Muscle of back (tissue), 11 donors: Measurements from ENCODE around the gene ABHD1. TPM values are rescaled to one million over a fixed set of nuclear protein-coding genes. Genes with fewer than 3 reads are reported as not detected.

Experiments
- DNase-seq, 3 donors: peaks; one replicate each; pipeline versions ENCODE4 v3.0.0 to v3.0.0-alpha.2; 2013
- polyA plus RNA-seq, 10 donors: library from polyadenylated mRNA; unstranded; fragments of 120-200 nt; gene quantifications; one replicate each; pipeline ENCODE4 v1.2.1, GENCODE V29; 2013; ENCODE audit not compliant: insufficient read length in 10 of 10

Gene ABHD1
- polyA plus RNA-seq, 10 donors: 0.17 to 0.84 (median 0.28) TPM

DNA sequence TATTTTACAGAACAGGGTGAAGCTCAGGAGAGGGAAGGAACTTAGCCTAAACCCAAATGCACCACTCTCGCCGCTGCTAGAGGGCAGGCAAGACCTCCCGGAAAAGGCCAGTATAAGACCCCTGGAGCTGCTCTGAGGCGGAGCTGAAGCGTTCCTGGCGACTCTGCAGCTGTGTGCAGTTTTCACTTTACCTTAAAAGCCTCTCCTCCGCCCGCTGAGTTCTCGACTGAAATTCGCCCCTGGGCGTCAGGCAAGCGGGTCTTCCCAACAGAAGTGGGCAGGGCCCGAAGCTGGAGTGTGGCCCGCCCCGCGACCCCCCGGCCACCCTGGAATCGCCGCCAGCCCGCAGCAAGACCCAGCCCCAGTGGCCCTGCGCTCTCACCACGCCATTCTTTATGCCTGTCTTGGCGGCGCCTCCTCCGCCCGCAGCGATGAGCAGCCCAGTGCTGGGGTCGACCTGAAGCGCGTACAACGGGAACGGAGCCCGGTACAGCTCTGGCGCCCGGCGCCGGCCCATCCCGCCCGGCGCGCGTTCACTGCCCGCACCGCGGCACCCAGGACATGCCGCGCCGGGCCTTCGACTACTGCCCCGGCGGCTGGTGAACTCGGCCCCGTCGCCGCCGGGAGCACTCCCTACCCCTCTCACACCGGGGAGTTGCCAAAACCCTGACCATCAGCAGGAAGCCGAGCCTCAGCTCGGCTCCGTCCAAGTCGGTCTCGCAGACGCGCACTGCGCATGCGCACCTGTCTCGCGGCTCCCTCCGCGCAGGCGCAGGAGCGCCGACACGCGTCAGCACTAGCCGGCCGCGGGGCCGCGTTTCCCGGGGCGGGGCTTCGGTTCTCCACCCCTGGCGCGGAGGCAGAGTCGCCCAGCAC lies 10.5 kb downstream of the ABHD1 start, which contains the start of gene PREB:
TSS of gene PREB (minus strand) at position 732 of the 876 bp plus-strand sequence. CDS start at position 517, 215 bp downstream.
- DNase-seq: peak; percentile 96 to 99 (median 98)

DNA sequence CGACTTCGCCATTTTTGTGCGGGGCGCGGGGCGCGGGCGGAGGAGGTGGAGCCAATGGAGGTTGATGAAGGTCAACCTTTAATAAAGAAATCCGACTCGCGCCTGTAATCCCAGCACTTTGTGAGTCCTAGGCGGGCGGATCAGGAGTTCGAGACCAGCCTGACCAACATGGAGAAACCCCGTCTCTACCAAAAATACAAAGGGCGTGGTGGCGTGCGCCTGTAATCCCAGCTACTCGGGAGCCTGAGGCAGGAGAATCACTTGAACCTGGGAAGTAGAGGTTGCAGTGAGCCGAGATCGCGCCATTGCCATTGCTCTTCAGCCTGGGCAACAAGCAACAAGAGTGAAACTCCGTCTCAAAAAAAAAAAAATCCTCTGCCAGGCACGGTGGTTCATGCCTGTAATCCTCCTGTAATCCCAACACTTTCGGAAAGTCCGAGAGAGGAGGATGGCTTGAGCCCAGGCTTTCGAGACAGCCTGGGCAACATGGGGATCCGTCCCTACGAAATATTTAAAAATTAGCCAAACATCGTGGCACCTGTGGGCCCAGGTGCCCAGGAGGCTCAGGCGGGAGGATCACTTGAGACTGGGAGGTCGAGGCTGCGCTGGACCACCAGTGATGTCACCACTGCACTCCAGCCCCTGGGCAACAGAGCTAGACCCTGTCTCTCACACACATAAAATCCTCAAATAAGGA lies 11.3 kb downstream of the ABHD1 start:
- no peak for DNase-seq

DNA sequence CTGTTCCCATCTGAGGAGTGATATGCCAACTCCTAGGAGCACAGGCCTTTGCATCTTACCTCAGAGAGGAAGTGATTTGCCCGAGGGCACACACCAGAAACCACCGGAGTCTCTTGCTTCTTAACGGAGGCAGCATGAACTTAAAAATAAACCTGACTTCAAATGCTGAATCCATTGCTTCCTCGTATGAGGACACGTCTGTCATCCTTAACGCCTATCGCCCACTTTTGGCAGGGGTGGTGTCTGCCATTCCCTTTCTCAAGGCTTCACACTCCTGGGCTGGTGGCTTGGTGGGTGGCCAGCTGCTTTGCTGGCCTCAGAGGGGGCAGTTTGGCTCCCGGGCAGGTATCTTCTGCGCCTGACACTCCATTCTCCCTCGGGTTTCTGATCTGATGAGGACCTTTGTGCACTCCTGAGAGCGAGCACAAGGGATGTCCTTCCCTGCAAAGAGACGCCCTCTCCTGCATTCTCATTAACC lies 11.9 kb downstream of the ABHD1 start:
- DNase-seq: no peak

DNA sequence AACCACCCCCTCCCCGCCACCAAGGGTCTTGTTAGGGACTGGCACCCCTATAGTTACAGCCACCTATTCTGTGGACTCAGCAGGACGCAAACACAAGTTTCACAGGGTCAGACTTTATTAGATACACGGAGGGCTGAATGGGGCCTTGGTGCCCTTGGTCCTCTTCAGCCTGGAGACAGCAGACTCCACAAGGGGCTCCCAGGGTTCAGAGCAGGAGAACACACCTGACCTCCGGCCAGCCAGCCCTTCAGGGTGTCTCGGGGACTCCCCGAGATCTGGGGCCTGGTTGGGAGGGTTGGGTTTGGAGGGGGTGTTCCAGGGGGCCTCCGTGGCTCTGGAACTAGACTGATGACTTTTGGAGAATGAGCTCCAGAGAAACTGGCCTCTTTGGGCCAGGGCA lies 13.1 kb downstream of the ABHD1 start:
- no peak for DNase-seq

DNA sequence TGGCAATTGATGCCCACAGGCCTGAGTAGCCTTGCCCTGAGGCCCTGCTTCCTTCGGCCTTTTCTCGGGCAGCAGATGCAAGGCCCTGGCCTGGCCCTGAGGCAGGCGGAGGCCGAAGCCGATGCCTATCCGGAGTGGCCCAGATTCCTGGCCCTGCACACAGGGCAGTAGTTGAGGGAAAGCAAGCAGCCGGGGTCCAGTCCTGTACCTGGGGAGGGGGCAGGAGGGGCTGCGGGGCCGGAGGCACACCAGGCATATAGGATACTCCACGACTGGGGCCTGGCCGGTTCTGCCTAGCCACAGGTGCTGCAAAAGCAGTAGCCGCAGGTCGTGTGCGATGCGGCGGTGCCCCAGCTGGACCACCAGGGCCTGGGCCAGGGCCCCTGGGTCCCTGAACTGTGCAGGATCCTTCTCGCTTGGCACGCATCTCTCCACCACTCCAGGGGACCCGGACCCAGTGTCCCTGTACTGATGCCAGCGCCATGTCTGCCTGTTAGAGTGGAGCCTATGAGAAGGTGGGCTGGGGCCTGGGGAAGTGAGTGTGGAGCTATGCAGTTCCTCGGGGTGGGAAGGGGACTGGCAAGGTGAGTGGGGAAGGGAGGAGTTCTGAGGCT lies 13.8 kb downstream of the ABHD1 start:
- DNase-seq: no peak

DNA sequence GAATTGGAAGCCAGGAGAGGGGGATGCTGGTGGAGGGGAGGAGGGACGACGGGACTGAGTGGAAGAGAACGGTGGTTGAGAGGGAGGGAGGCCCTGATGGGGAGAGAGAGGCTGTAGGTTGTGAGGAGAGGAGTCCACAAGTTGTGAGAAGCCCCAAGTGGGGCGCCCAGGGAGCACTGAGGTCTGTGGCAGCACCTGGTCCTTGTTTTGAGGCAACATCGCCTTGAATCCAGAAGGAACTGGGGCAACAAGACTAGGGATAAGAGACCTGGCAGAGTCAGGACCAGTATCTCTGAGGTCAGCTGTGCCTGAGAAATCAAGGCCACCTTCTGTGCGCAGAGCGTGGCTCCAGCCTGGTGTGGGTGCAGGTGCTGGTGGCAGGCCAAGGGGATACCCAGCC lies 14.5 kb downstream of the ABHD1 start:
- no peak for DNase-seq

DNA sequence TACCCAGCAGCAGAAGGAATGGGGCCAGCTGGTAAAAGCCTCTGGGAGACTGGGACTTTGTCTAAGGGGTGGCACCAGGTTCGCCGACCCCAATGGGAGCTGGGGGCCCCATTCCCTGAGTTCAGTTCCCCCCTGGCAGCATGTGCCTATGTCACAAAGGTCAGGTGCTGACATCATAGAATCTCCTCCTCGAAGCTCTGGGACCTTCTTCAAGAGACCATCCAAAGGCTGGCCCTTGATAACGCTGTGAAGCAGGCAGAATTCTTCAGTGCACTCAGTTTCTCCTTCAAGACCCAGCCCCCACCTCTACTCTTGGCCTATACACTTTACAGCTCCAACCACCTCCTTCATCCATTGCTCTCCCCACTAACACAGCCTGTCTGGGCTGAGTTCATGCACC lies 15.7 kb downstream of the ABHD1 start, which contains the start of gene PRR30:
TSS of gene PRR30 (minus strand) at position 101 of the 400 bp plus-strand sequence. CDS start 1,081 bp downstream, outside the sequence.
- DNase-seq: no peak

DNA sequence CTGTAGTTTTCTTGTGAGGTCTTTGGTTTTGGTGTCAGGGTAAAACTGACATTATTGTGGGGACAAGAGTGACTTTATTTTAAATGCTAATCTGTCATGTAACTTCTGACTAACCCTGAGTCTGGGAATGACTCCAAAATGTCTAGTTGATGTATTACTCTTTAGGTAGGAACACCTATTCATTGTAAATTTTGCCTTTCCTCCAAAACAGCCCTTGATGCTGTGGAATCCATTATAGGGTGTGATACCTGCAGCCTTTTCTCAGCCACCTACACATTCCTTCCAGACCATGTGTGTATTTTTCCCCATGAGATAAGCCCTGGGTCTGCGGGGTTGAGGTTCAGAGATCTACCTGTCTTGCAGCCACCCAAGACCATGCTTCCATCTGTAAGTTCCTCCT lies 19.7 kb downstream of the ABHD1 start:
- no peak for DNase-seq

DNA sequence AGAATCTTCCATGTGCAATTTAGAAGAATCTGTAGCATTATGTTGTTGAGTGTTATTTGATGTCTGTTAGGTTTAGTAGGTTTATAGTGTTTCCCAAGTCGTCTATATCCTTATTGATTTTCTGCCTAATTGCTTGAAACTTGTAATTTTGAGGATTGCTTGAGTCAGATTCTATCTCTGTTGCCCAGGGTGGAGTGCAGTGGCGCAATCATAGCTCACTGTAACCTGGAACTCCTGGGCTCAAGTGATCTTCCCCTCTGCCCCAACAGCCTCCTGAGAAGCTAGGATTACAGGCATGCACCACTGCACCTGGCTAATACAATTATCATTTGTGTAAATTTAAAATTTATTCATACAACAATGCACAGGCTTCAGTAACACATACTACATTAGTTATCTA lies 22.1 kb downstream of the ABHD1 start:
- no peak for DNase-seq

DNA sequence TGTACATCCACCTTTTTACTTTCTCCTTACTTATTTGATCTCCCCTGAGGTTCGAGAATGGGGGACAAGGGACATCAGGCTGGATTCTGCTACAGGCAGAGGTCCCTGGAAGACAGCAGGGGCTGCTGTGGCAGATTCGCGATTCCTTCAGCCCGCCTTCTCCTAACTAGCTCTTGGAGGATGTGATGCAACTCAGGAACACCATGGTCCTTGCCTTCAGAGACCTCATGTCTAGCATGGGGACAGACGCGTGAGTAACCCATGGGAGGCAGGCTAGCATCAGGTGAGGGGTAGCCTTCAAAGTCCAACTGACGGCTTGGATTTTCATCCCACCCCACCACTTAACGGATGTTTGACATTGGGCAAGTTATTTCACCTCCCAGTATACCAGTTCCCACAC lies 24.3 kb downstream of the ABHD1 start:
- DNase-seq: no peak

DNA sequence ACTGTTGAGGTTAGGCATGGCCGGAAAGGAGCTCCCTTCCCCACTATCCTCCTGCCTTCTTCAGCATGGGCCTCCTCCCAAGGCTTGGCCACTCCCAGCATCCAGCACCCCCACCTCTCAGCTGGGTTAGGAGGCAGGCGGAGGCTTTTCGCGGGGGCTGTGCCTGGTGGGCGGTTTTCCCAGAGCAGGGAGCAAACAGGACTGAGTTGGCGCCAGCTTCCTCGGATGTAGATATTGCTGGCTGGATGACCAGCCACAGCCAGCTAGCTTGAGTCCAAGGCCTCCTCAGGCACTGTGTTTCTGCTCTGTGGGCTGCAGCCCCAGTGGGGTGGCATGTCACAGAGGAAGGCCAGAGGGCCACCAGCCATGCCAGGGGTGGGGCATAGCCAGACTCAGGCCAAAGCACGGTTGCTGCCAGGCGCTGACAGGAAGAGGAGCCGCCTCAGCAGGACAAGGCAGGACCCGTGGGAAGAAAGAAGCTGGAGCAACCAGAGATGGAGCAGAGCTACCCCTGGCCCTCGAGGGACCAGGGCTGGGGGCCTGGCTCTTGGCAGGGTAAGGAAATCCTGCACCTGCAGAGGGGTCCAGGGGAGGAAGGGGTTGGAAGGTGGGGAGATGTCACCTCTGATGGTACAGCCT lies 25.3 kb downstream of the ABHD1 start, which contains the start of gene TCF23:
TSS of gene TCF23 (plus strand) at position 204 of the 639 bp plus-strand sequence. CDS start at position 334, 130 bp downstream.
- peak in 1 of 3 donors; percentile 44 for DNase-seq

DNA sequence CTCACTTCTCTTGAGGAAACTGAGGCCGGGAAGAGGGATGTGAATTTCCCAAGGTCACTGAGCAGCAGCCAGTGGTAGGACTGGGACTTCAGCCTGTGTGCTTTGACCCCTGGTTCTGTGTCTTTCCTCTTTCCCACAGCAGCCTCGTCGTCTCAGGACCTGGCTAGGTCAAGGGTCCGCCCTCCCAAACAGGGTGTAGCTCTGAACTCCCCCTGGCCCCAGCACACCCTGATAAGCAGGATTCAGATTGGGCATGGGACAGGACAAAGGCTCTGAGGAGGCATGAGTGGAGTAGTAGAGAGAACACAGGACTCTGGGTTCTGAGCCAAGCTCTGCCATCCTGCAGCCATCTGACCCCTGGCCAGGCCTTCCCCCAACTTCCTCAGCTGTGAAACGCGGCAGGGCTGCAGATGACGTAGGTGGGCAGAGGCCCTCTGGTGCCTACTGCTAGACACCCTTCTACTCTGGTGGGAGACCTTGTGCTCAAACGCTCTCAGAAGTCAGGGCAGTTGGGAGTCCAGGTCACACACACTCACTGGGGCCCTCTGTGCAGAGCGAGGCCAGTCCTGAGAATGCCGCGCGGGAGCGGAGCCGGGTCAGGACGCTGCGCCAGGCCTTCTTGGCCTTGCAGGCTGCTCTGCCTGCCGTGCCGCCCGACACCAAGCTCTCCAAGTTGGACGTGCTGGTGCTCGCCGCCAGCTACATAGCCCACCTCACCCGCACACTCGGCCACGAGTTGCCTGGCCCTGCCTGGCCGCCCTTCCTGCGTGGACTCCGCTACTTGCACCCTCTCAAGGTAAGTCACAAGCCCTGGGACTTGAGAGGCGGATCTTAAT lies 26.2 kb downstream of the ABHD1 start:
- no peak for DNase-seq

DNA sequence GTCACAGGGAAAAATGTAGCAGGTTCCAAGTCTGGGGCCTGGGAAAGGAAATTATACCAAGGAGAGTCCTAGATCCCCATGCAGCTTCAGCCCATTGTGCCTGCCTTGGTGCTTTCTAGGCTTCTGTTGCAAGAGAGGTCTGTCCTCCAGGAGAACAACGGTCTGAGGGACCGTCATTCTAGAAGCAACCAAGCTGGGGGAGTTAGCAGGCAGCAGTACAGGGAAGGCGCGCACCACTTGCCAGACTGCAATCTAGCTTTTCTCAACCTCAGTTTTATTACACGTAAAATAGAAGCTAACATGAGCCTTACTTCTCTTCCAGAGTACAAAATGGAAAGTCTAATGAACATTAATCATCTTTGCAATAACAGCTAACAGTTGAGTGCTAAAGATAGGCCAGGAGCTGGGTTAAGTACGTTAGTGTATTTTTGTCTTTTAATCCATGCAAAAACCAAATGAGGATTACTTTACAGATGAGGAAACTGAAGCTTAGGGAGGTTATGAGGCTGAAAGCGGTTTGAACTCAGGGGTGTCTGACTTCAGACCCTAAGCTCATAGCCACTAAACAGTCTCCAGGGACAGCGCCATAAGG lies 27.1 kb downstream of the ABHD1 start:
- no peak for DNase-seq

DNA sequence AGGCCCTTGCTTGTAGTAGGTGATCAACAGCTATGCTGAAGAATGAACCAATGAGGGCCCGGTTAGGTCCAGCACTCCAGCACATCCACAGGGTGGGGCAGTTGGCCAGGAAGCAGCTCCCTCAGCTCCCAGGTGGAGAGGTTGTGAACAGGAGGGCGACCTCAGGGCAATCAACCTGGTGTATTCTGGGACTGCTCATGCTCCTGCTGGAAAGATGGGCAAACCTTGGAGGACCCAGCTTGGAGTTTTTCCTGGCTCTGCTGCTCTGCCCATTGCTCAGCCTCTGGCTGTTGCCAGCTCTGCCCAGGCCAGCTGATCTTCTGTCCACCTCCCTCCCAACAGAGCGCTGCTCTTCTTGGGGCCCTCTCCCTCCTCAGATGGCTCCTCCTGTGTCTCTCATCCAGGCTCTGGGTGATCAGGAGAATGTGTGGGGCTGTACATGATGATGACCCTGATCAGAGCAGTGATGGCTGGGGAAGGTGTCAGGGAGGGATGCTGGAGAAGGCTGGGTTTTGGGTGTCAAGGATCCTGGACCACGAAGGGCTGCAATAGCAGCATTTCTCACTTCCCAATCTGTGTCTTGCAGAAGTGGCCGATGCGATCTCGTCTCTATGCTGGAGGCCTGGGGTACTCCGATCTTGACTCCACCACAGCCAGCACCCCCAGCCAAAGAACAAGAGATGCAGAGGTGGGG lies 28.6 kb downstream of the ABHD1 start:
- DNase-seq: no peak

DNA sequence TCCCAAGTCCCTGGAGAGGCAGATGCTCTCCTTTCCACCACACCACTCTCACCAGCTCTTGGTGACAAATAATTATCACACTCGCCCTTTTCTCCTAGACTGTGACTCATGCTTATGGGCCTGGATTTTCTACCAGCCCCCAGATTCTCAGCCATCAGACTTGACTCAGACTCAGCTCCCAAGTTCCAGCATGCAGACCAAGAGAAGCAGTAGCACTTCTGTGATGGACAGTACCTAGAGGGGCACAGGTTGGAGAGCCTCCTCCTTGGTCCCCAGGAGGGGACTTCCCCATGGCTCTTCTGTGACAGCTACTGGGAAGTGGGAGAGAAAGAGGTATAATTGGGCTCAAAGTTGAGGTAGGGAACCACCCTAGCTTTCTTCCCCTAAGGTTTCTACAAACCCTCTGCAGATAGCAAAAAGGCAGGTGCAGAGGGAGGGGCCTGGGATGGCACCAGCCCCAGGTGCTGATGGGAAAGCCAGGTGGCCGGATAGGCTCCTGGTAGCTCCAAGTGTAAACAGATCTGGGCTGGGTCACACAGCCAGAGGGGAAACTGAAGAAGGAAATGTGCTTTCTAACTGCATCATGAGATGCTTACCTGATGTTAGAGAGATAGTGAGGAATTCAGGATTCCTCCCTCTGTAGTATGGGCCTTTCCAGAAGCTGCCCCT lies 29.3 kb downstream of the ABHD1 start:
- DNase-seq: no peak

DNA sequence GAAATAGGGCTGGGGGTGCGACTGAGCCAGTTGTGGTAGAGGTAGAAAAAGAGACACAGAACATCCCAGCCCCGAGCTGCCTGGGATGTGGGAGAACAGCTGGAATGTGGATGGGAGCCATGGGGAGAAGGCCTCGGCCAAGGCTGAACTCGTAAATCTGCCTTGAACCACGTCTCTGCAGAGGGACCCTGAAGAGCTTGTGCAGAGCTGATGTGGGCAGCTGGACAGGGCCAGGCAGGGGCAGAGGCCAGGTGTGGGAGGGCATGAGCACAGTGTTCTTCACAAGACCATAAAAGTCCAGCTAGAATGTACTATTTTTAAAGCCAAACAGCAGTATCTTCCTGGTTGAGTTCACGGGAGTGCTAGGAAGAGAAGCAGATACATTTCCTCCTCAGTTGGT lies 30.9 kb downstream of the ABHD1 start:
- DNase-seq: peak in 1 of 3 donors; percentile 46

DNA sequence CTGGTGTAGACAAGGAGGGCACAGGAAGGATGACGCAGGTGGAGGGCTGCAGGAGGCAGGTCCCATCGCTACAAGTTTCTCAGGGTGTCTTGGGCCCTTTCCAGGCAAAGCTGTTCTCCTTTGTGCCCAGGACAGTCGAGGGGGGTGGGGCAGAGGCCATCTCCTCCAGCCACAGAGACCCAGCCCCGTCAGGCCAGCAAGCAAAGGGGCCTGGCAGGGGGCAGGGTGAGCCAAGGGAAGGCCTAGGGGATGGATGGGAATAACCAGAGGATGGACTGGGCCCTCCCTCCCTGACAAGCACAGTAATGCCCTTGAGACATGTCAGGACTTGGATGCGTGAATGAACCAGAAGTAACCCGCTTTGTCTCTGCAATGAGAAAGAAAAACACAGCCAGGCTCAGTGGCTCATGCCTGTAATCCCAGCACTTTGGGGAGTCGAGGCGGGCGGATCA lies 31.5 kb downstream of the ABHD1 start:
- DNase-seq: peak in 1 of 3 donors; percentile 7

DNA sequence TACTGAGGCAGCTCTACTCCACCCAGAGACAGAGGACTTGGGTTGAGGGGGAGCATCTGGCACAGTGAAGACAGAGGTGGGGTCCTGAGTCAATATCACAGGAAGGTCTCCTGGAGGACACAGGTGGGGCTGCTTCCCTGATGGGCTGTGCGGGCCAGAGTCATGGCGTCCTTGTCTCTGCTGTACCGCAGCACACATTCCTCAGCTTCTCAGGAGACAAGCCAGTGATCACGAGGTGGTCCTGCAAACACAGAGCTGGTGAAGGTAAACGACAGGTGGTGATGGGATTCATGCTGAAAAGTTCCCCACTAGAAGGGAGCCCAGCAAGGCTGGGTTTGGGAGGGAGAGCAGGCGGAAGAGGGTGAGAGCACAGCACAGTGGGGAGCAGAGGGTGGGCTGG lies 34.9 kb downstream of the ABHD1 start:
- DNase-seq: no peak

DNA sequence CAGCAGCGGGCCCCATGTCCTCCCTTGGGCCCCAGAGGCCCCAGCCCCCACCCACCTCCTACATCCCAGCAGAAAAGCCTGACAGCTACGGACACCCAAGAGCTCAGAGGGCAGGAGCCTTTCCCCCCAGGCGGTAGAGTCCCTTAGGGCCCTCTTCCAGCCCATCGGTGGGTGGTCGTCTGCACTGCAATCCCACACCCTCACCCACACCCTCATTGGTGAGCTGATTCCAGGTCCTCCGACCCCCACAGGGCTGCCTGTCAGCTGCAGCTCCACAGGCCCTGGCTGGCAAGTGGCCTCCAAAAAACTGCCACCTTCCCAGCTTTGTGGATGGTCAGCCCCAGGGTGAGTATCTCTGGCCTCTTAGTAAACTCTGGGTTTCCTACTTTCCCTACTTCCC lies 35.7 kb downstream of the ABHD1 start:
- DNase-seq: no peak
